Right kidney (tissue), 1 donor: ENCODE results near the gene BBS12.

ENCODE experiments used
- DNase-seq: peaks from one replicate; pipeline ENCODE4 v3.0.0-alpha.2; 2016

Gene BBS12

GRCh38 chr4:122711919-122712318, 20.6 kb upstream of the BBS12 start:
- DNase-seq = no peak

- DNase-seq = no peak
These were observed 19.7 kb upstream of the BBS12 start for GRCh38 chr4:122712782-122713181.

- DNase-seq = no peak
These were observed 17.3 kb upstream of the BBS12 start for GRCh38 chr4:122715221-122715620.

- DNase-seq = no peak
These were observed 15.6 kb upstream of the BBS12 start for GRCh38 chr4:122716825-122717448.

GRCh38 chr4:122718281-122718680, 14.2 kb upstream of the BBS12 start:
- no peak for DNase-seq

GRCh38 chr4:122722256-122722655, 10.2 kb upstream of the BBS12 start:
- no peak for DNase-seq

GRCh38 chr4:122728856-122729255, 3.6 kb upstream of the BBS12 start:
- no peak for DNase-seq

- no peak for DNase-seq
These were observed 828 bp upstream of the BBS12 start for GRCh38 chr4:122731676-122732075.

- DNase-seq = no peak
These were observed 1.2 kb downstream of the BBS12 start for GRCh38 chr4:122733787-122734120.

GRCh38 chr4:122739174-122739573, 6.7 kb downstream of the BBS12 start:
- no peak for DNase-seq

- no peak for DNase-seq
These were observed 10.7 kb downstream of the BBS12 start for GRCh38 chr4:122742933-122743829.

- DNase-seq = no peak
These were observed 11.7 kb downstream of the BBS12 start for GRCh38 chr4:122744229-122744628.

GRCh38 chr4:122746485-122746965, 14.0 kb downstream of the BBS12 start:
- no peak for DNase-seq

GRCh38 chr4:122747068-122747467, 14.6 kb downstream of the BBS12 start:
- no peak for DNase-seq

GRCh38 chr4:122747883-122748282, 15.4 kb downstream of the BBS12 start:
- no peak for DNase-seq

- no peak for DNase-seq
These were observed 17.4 kb downstream of the BBS12 start for GRCh38 chr4:122749704-122750454.

- DNase-seq = no peak
These were observed 23.2 kb downstream of the BBS12 start for GRCh38 chr4:122755675-122756074.

- DNase-seq = peak; percentile 30
These were observed 25.5 kb downstream of the BBS12 start for GRCh38 chr4:122758033-122758432.

GRCh38 chr4:122759639-122760310, 27.3 kb downstream of the BBS12 start:
- DNase-seq = no peak

- no peak for DNase-seq
These were observed 30.0 kb downstream of the BBS12 start for GRCh38 chr4:122762520-122762919.

GRCh38 chr4:122762966-122763716, 30.6 kb downstream of the BBS12 start:
- no peak for DNase-seq
